ENCODE measurements around the gene PCSK5. TPM values are rescaled to one million over a fixed set of nuclear protein-coding genes. Genes with fewer than 3 reads are reported as not detected.

PCSK5 gene
- total and polyA plus RNA-seq, 2 donors (not counting 3 experiments of a cell fraction or from before 2014, with no cell fraction given), result 2.6 to 4.8 TPM

DNA sequence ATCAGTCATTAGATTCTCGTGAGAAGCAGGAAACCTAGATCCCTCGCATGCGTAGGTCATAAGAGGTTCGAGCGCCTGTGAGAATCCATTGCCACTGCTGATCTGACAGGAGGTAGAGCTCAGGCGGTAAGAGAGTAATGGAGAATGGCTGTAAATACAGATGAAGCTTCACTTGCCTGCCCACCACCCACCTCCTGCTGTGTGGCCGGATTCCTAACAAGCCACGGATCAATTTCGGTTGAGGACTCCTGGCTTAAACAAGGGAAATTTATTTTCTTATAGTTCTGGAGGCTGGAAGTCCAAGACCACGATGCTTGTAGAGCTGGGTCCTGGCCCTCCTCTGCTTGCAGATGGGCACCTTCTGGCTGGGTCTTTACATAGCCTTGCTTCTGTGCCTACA is 200.4 kb downstream of the PCSK5 start:
- Histone ChIP-seq H3K9me1 (replicated peaks; ENCODE audit: control insufficient read depth, extremely low read depth, insufficient read depth, low read length) (no peaks in the 10 kb centered on the region), H3K4me1 (ENCODE audit: control insufficient read depth, extremely low read depth, insufficient read depth, low read length) (no peaks in the 10 kb centered on the region), H2AFZ (ENCODE audit: low read depth, low read length) (no peak overlapping the region), H3K9ac (replicated peaks; ENCODE audit: extremely low read depth, insufficient read depth, low read length) (no peak overlapping the region), H3K4me3 (replicated peaks in 1 of 3; ENCODE audit: insufficient read depth in 1 of 3, low read depth in 1 of 3, low read length in 3 of 3) (no peak overlapping the region), H4K20me1 (replicated peaks; ENCODE audit: control insufficient read depth, extremely low read depth, insufficient read depth, low read length) (no peaks in the 10 kb centered on the region), H3K27ac (ENCODE audit: insufficient read depth, low read depth, low read length) (no peak overlapping the region), H3K79me2 (ENCODE audit: control insufficient read depth, insufficient read depth, low read length) (no peaks in the 10 kb centered on the region), H3K4me2 (ENCODE audit: insufficient read depth, low read length) (no peak overlapping the region), H3K27me3 (ENCODE audit: control insufficient read depth in 2 of 2, insufficient read depth in 2 of 2, low read length in 2 of 2) (no peaks in the 10 kb centered on the region), H3K9me3 (replicated peaks; ENCODE audit: control insufficient read depth, insufficient read depth, low read length) (no peaks in the 10 kb centered on the region), H3K36me3 (ENCODE audit: control insufficient read depth in 2 of 2, extremely low read depth in 1 of 2, insufficient read depth in 2 of 2, low read length in 2 of 2) (no peaks in the 10 kb centered on the region)
- BruUV-seq (replicated peaks), result no TSS peak
- intact Hi-C loops (cut with micrococcal nuclease), result no loop called here
- ChIA-PET CTCF (no interaction called here), POLR2A (no interaction called here)
- dilution Hi-C loops (cut with MboI; ENCODE audit: extremely low pct_ligation_motif_present, low sequenced_read_pairs), result no loop called here
- TF ChIP-seq POLR2AphosphoS5 (IDR thresholded peaks at IDR 0.05; ENCODE audit: insufficient read depth, low read depth, low read length), result no peak
- TF ChIP-seq FOS (IDR thresholded peaks at IDR 0.05; ENCODE audit: borderline replicate concordance, insufficient read depth, low read length), result no peak
- no peak for TF ChIP-seq EZH2 (IDR thresholded peaks at IDR 0.05; ENCODE audit: borderline replicate concordance, low read depth, low read length, severe bottlenecking)
- no peak for TF ChIP-seq GATA2 (IDR thresholded peaks at IDR 0.05; ENCODE audit: insufficient read depth, insufficient read length, low read depth, low read length)
- TF ChIP-seq, protein P1, sequence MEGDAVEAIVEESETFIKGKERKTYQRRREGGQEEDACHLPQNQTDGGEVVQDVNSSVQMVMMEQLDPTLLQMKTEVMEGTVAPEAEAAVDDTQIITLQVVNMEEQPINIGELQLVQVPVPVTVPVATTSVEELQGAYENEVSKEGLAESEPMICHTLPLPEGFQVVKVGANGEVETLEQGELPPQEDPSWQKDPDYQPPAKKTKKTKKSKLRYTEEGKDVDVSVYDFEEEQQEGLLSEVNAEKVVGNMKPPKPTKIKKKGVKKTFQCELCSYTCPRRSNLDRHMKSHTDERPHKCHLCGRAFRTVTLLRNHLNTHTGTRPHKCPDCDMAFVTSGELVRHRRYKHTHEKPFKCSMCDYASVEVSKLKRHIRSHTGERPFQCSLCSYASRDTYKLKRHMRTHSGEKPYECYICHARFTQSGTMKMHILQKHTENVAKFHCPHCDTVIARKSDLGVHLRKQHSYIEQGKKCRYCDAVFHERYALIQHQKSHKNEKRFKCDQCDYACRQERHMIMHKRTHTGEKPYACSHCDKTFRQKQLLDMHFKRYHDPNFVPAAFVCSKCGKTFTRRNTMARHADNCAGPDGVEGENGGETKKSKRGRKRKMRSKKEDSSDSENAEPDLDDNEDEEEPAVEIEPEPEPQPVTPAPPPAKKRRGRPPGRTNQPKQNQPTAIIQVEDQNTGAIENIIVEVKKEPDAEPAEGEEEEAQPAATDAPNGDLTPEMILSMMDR (IDR thresholded peaks at IDR 0.05; ENCODE audit: extremely low read depth in 1 of 2, insufficient read depth in 1 of 2, low read depth in 1 of 2, low read length in 2 of 2), result no peak
- no peak for TF ChIP-seq MYC (IDR thresholded peaks at IDR 0.05; ENCODE audit: low read depth, low read length)
- no peak for TF ChIP-seq JUN (IDR thresholded peaks at IDR 0.05; ENCODE audit: borderline replicate concordance, insufficient read depth, insufficient read length, low read depth)
- FAIRE-seq (no peak), DNase-seq (ENCODE audit: low read depth, low spot score) (no peak)
